ENCODE results near the gene MAGEC3. TPM values are rescaled to one million over a fixed set of nuclear protein-coding genes. Genes with fewer than 3 reads are reported as not detected.

Gene MAGEC3
- total and polyA plus RNA-seq, 7 experiments from 2014 or later = not detected

DNA sequence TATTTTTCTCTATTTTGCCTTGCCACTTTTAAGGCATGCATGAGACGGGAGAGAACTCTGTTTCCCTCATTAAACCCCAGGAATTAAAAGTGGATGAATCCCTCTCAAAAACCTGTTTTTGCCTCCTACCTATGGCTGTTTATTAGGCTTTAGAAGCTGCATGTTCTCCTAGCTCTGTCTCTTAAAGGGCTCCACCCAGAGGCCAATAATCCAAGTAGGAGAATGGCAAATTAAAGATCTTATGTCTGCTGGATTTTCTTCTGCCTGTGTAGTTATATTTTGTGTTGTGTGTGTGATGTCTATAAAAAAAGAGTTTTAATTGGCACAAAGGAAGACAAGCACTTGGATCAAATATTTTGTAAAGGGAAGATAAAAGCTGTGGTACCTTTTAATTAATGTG, 98.0 kb downstream of the MAGEC3 start:
- Histone ChIP-seq H3K36me3 (ENCODE audit: control insufficient read depth in 2 of 3, insufficient read depth in 3 of 3, low read length in 3 of 3) (no peaks in the 10 kb centered on the region), H3K4me3 (ENCODE audit: low read length) (no peak overlapping the region), H3K4me1 (ENCODE audit: control insufficient read depth in 2 of 2, insufficient read depth in 2 of 2, low read length in 2 of 2) (no peaks in the 10 kb centered on the region), H3K9me3 (ENCODE audit: control insufficient read depth in 2 of 3, low read length in 3 of 3) (no peaks in the 10 kb centered on the region), H3K27me3 (ENCODE audit: control insufficient read depth in 2 of 2, insufficient read depth in 2 of 2, low read length in 2 of 2) (no peaks in the 10 kb centered on the region), H3K27ac (ENCODE audit: low read depth, low read length) (no peak overlapping the region)
- no peaks in the 10 kb centered on the region for H3K36me3 Mint-ChIP-seq
- no peak overlapping the region for H3K27ac Mint-ChIP-seq
- H3K9me3 Mint-ChIP-seq = peaks cover 0 to 8% (median 0%) of the 10 kb centered on the region in 11 donors
- ATAC-seq (no peak), DNase-seq (no peak)
- no peaks in the 10 kb centered on the region for H3K4me1 Mint-ChIP-seq
- ChIA-PET POLR2A (no interaction called here), CTCF (no interaction called here)
- H3K27me3 Mint-ChIP-seq = no peaks in the 10 kb centered on the region
- no peak overlapping the region for H3K4me3 Mint-ChIP-seq
- intact Hi-C loops (cut with micrococcal nuclease) = no loop called here

DNA sequence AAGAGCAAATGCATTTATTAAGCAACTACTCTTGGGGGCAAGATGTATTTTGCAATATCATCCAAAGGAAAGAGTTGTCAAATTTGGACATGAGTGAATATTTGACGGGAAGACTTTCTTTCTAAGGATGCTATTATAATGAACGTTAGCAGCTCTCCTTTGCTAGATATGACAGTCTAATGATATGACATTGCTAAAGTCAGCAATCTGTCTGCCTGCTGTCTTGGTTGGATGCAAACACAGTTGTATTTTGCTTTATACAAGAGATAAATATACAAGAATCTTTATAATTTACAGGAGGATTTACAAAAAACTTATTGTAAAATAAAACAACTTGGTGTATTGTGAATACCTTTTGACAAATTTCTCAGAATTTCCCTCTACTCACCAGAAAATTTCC, 103.1 kb downstream of the MAGEC3 start:
- H3K36me3 Mint-ChIP-seq = no peaks in the 10 kb centered on the region
- Histone ChIP-seq H3K4me3 (ENCODE audit: low read length) (no peak overlapping the region), H3K36me3 (ENCODE audit: control insufficient read depth in 2 of 3, insufficient read depth in 3 of 3, low read length in 3 of 3) (no peaks in the 10 kb centered on the region), H3K4me1 (ENCODE audit: control insufficient read depth in 2 of 2, insufficient read depth in 2 of 2, low read length in 2 of 2) (no peaks in the 10 kb centered on the region), H3K9me3 (ENCODE audit: control insufficient read depth in 2 of 3, low read length in 3 of 3) (no peaks in the 10 kb centered on the region), H3K27me3 (ENCODE audit: control insufficient read depth in 2 of 2, insufficient read depth in 2 of 2, low read length in 2 of 2) (no peaks in the 10 kb centered on the region), H3K27ac (ENCODE audit: low read depth, low read length) (no peak overlapping the region)
- POLR2A ChIA-PET = no interaction called here
- H3K9me3 Mint-ChIP-seq = peaks cover 0 to 5% (median 0%) of the 10 kb centered on the region in 11 donors
- intact Hi-C loops (cut with micrococcal nuclease) = no loop called here
- DNase-seq = no peak
- no peaks in the 10 kb centered on the region for H3K27me3 Mint-ChIP-seq
- no peaks in the 10 kb centered on the region for H3K4me1 Mint-ChIP-seq
- CTCF ChIA-PET = no interaction called here
- H3K27ac Mint-ChIP-seq = no peak overlapping the region
- H3K4me3 Mint-ChIP-seq = no peak overlapping the region
- ATAC-seq = no peak

DNA sequence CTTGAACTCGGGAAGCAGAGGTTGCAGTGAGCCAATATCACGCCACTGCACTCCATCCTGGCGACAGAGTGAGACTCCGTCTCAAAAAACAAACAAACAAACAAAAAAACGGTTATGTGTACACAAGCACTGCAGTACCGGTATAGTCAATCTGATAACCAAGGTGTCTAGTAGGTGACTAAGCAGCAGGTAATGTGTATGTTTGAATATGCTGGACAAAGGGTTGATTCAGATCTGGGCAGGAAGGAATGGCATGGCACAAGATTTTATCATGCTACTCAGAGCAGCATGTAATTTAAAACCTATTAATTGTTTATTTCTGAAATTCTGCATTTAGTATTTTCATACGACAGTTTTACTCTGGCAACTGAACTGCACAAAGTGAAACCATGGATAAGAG, 107.3 kb downstream of the MAGEC3 start:
- intact Hi-C loops (cut with micrococcal nuclease) = no loop called here
- ChIA-PET CTCF (no interaction called here), POLR2A (no interaction called here)
- Mint-ChIP-seq H3K9me3 (peaks cover 0 to 5% (median 0%) of the 10 kb centered on the region in 11 donors), H3K4me3 (no peak overlapping the region), H3K36me3 (no peaks in the 10 kb centered on the region), H3K4me1 (no peaks in the 10 kb centered on the region), H3K27ac (no peak overlapping the region), H3K27me3 (no peaks in the 10 kb centered on the region)
- H3K9me3 ChIP-seq (ENCODE audit: control insufficient read depth in 2 of 3, low read length in 3 of 3) = no peaks in the 10 kb centered on the region
- no peak for ATAC-seq
- H3K27ac ChIP-seq (ENCODE audit: low read depth, low read length) = no peak overlapping the region
- no peaks in the 10 kb centered on the region for H3K36me3 ChIP-seq (ENCODE audit: control insufficient read depth in 2 of 3, insufficient read depth in 3 of 3, low read length in 3 of 3)
- no peak overlapping the region for H3K4me3 ChIP-seq (ENCODE audit: low read length)
- H3K4me1 ChIP-seq (ENCODE audit: control insufficient read depth in 2 of 2, insufficient read depth in 2 of 2, low read length in 2 of 2) = no peaks in the 10 kb centered on the region
- DNase-seq = no peak
- no peaks in the 10 kb centered on the region for H3K27me3 ChIP-seq (ENCODE audit: control insufficient read depth in 2 of 2, insufficient read depth in 2 of 2, low read length in 2 of 2)

DNA sequence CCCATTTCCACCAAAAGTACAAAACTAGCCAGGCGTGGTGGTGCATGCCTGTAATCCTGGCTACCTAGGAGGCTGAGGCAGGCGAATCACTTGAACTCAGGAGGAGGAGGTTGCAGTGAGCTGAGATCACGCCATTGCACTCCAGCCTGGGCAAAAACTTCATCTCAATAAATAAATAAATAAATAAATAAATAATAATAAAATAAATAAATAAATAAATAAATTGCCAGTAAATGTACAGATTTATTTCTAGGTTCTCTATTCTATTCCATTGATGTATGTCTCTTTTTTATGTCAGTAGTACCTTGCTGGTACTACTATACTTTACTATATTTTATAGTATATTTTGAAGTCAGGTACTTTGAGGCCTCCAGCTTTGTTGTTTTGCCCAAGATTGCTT, 109.2 kb downstream of the MAGEC3 start:
- ChIA-PET CTCF (no interaction called here), POLR2A (no interaction called here)
- no peaks in the 10 kb centered on the region for H3K27me3 ChIP-seq (ENCODE audit: control insufficient read depth in 2 of 2, insufficient read depth in 2 of 2, low read length in 2 of 2)

More for the DNA sequence above, 109.2 kb downstream of the MAGEC3 start:
- H3K27ac ChIP-seq (ENCODE audit: low read depth, low read length) = no peak overlapping the region
- no peaks in the 10 kb centered on the region for H3K9me3 ChIP-seq (ENCODE audit: control insufficient read depth in 2 of 3, low read length in 3 of 3)
- H3K4me3 ChIP-seq (ENCODE audit: low read length) = no peak overlapping the region
- Mint-ChIP-seq H3K27me3 (no peaks in the 10 kb centered on the region), H3K4me1 (no peaks in the 10 kb centered on the region), H3K4me3 (no peak overlapping the region), H3K27ac (no peak overlapping the region), H3K36me3 (no peaks in the 10 kb centered on the region), H3K9me3 (peaks cover 0 to 16% (median 0%) of the 10 kb centered on the region in 11 donors)
- no peaks in the 10 kb centered on the region for H3K36me3 ChIP-seq (ENCODE audit: control insufficient read depth in 2 of 3, insufficient read depth in 3 of 3, low read length in 3 of 3)
- ATAC-seq (no peak), DNase-seq (no peak)
- H3K4me1 ChIP-seq (ENCODE audit: control insufficient read depth in 2 of 2, insufficient read depth in 2 of 2, low read length in 2 of 2) = no peaks in the 10 kb centered on the region
- intact Hi-C loops (cut with micrococcal nuclease) = no loop called here

Other genes with a start within 250 kb of the MAGEC3 start
- gene SPANXA2, start 248.6 kb upstream of the MAGEC3 start, total RNA-seq = not detected
- gene SPANXA2, start 248.6 kb upstream of the MAGEC3 start, polyA plus RNA-seq = not detected
- gene SPANXD, start 139.6 kb upstream of the MAGEC3 start, total RNA-seq = not detected
- not detected for gene SPANXD, start 139.6 kb upstream of the MAGEC3 start, polyA plus RNA-seq
- not detected for gene MAGEC1, start 65.6 kb downstream of the MAGEC3 start, total RNA-seq
- not detected for gene MAGEC1, start 65.6 kb downstream of the MAGEC3 start, polyA plus RNA-seq